GM12801 (cell line): Measurements from ENCODE around the gene SMYD3.

Experiments used
- TF ChIP-seq, protein P1 (sequence below): IDR thresholded peaks from one replicate; pipeline ENCODE4 v1.5.1; 2011; ENCODE audit warnings: control low read depth; ENCODE audit not compliant: insufficient read length; ENCODE audit errors: extremely low read depth

Gene SMYD3

DNA sequence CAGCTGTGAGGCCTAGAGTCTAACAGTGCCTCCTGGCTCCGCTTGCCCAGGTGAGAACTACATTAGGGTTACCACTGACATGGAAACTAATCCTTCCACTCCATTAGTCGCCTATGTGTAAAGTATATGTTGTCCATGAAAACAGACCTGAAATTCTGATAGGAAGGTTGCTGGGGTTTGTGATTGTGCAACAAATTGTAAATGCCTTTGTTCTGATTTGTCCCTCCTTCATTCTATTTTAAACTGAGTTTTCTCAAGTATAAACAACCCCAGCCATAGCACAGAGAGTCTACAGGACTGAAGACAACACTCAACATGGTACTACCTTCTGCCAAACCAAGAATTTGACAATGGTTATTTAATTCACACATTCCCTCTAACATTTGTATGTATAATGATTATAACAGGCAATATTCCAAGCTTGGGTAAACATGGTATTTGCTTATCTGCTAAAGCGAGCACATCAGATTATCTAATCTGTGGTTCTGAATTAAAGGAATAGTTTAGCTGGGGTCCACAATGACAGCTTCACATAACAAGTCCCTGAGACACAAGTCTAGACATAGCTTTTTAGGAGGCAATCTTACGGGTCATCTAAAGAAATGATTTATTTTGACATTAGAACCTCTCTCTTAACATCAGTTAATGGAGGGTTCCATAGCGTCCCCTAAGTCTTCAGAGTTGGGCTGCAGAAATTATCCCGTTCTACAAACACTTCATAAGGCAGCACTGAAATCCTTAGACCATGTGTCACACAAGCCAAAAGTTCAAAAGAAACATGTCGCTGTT lies 633.0 kb downstream of the SMYD3 start:
- TF ChIP-seq, protein P1, sequence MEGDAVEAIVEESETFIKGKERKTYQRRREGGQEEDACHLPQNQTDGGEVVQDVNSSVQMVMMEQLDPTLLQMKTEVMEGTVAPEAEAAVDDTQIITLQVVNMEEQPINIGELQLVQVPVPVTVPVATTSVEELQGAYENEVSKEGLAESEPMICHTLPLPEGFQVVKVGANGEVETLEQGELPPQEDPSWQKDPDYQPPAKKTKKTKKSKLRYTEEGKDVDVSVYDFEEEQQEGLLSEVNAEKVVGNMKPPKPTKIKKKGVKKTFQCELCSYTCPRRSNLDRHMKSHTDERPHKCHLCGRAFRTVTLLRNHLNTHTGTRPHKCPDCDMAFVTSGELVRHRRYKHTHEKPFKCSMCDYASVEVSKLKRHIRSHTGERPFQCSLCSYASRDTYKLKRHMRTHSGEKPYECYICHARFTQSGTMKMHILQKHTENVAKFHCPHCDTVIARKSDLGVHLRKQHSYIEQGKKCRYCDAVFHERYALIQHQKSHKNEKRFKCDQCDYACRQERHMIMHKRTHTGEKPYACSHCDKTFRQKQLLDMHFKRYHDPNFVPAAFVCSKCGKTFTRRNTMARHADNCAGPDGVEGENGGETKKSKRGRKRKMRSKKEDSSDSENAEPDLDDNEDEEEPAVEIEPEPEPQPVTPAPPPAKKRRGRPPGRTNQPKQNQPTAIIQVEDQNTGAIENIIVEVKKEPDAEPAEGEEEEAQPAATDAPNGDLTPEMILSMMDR: no peak

DNA sequence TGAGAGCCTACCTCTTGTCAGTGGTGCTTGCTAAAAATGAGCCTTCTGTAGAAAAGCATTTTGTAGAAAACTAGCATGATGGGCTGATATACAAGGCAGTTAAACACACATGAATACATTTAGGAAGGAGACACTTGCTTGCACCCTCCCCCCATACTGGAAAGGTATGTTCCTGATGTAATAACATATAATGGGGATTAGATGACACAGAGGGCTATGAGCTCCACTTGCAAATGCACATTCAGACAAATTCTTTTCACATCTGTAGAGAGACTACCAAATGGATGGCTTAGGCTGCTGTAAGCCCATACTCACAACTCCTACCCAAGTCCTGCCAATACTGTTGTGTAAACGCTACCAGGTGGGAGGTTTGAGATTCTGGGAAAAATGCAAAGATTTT lies 634.0 kb downstream of the SMYD3 start:
- TF ChIP-seq, protein P1: no peak

DNA sequence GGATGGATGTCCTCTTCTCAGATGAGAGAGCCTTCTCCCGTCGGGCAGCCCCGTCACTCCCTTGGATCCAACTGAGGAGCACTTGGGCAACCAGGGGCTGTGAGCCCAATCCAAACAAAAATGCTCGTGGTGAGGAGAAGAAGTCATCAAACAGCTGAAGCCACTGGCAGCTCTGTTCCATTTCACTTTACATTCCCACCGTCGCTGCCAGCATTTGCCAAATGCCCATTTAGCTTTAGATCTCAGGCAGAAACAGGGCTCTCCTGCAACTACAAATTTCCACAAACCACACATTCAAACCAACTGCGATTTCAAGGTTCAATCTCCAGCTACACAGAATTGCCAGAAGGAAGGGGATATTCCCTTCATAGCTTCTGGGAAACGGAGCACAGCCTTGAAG lies 634.6 kb downstream of the SMYD3 start:
- TF ChIP-seq, protein P1: no peak

DNA sequence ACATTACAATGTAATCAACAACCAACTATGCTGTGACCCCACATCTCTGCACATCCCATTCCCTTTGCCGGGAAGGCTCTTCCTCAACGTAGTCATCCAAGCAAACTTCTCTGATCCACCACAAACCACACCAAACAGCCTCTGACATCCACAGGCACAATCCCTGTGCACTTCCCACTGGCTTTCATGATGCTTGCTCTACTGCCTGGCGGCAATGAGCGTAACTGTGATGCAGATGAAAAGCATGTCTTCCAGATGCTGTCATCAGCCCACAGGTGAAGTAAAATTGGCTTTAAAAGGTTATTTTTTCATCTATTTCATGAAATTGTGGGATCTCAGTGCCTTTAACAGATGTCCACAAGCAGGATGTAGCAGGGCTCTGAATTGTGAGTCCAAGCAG lies 635.2 kb downstream of the SMYD3 start:
- TF ChIP-seq, protein P1: no peak

DNA sequence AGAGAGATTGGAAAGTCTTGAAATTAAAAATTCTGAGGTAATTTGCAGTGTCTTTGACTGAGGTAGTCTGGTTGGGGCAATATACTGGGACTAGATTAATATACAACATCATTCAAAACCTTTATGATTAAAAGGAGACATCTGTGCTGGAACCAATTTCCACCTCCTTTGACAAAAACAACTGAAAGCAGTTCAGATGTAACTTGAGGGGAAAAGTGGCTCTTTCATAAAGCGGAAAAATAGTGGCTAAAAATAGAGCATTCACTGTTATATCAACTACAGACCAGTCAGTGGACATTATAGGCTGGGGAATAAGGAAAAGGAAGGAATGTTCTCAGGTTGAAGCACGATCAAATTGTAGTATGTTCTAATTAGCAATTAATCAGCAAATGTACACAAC lies 635.9 kb downstream of the SMYD3 start:
- TF ChIP-seq, protein P1: no peak

DNA sequence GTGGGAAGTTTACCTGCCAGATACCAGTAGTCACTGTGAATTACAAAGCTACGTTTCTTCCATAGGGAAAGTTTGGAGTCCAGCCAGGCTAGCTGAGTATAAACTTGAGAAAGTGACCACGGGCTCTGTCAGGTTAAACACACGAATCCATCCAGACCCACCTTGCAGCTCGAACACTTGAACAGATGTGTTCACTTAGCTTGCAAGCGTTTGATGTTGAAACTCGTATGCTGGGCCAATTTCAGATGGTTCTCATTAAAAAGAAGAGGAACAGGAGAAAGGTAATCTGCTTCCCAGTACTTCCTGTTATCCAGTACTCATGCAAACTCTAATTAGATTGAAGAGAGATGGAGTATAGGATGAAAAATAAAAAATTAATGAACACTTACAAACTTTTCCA lies 636.4 kb downstream of the SMYD3 start:
- TF ChIP-seq, protein P1: no peak

DNA sequence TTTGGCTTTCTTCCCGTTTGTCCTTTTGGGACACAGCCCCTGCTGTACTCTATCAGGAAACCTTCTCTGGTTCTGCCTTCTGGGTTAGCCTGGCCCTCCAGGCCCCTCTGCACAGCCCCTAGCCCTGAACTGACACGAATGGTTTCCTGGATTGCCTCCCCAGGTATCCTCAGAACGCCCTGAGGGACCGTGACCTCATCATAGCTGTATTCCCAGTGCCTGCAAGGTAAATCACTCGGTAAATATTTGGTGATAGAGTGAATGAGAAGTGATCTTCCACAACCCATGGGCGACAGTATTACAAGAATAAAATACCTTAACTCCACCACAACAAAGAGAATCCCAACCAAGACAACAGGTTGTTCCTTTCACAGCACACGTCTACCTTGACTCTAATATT lies 637.2 kb downstream of the SMYD3 start:
- TF ChIP-seq, protein P1: no peak
